ENCODE measurements around the gene RAP2B. TPM values are rescaled to one million over a fixed set of nuclear protein-coding genes. Genes with fewer than 3 reads are reported as not detected.
A peak's percentile ranks its signal among the peaks of the same experiment; 100 is the strongest.

Gene RAP2B
- total and polyA plus RNA-seq, 2 of the 13 experiments (the other 11 are each of a cell fraction or from before 2014, with no cell fraction given): 6.4 to 7.1 TPM

- TF ChIP-seq STAT6 (CRISPR knock-in tag; IDR thresholded peaks at IDR 0.05; ENCODE audit: borderline replicate concordance) (no peak), ZMAT3 (CRISPR knock-in tag; conservative IDR thresholded peaks at IDR 0.05) (0 out of 2 replicates have a peak, but pooled peaks have one; percentile 40), MIER3 (CRISPR knock-in tag; IDR thresholded peaks at IDR 0.05; ENCODE audit: borderline replicate concordance) (no peak), ELF1 (CRISPR knock-in tag; IDR thresholded peaks at IDR 0.05) (no peak), ZNF678 (CRISPR knock-in tag; IDR thresholded peaks at IDR 0.05) (no peak), RBAK (CRISPR knock-in tag; IDR thresholded peaks at IDR 0.05) (no peak), ZBTB14 (CRISPR knock-in tag; IDR thresholded peaks at IDR 0.05) (no peak), SP140L (CRISPR knock-in tag; IDR thresholded peaks at IDR 0.05; ENCODE audit: borderline replicate concordance) (no peak), THAP9 (CRISPR knock-in tag; IDR thresholded peaks at IDR 0.05; ENCODE audit: borderline replicate concordance) (peak; percentile 55; the same call in 1 of the 2 replicates), NCOR1 (IDR thresholded peaks at IDR 0.05; ENCODE audit: borderline replicate concordance, low read length) (no peak), ZBTB7A (CRISPR knock-in tag; IDR thresholded peaks at IDR 0.05) (0 out of 2 replicates have a peak, but pooled peaks have one; percentile 4), JDP2 (CRISPR knock-in tag; IDR thresholded peaks at IDR 0.05; ENCODE audit: borderline replicate concordance) (no peak), ZNF891 (CRISPR knock-in tag; IDR thresholded peaks at IDR 0.05) (peak; percentile 50; the same call in 1 of the 2 replicates), IKZF1 (IDR thresholded peaks at IDR 0.05) (no peak), ZNF546 (CRISPR knock-in tag; conservative IDR thresholded peaks at IDR 0.05) (0 out of 2 replicates have a peak, but pooled peaks have one; percentile 27), TEAD3 (CRISPR knock-in tag; optimal IDR thresholded peaks at IDR 0.05; ENCODE audit: borderline replicate concordance) (peak; percentile 5), ZNF800 (CRISPR knock-in tag; IDR thresholded peaks at IDR 0.05) (peak; percentile 74; the same call in 1 of the 2 replicates), DNMT3B (CRISPR knock-in tag; conservative IDR thresholded peaks at IDR 0.05) (no peak), RCOR2 (CRISPR knock-in tag; IDR thresholded peaks at IDR 0.05) (no peak), ZNF251 (CRISPR knock-in tag; IDR thresholded peaks at IDR 0.05) (0 out of 2 replicates have a peak, but pooled peaks have one; percentile 12), NONO (IDR thresholded peaks at IDR 0.05) (no peak), NONO (CRISPR knock-in tag; conservative IDR thresholded peaks at IDR 0.05) (peak; percentile 13; the same call in 1 of the 2 replicates)
These were observed 727 bp downstream of the RAP2B start (continued) for GRCh38 chr3:153162513-153163392.
